A549 (cell line): ENCODE results near the gene ORC1. TPM values are rescaled to one million over a fixed set of nuclear protein-coding genes. Genes with fewer than 3 reads are reported as not detected.

Experiments used
- ATAC-seq, 2 experiments: fragments of 200-7000 bp in 1 of 2; fragments of >200 bp in 1 of 2; cut with Nextera tagmentation in 1 of 2; cut with Tn5 transposase in 1 of 2; 3 replicates each; pipeline versions ENCODE4 v1.8.0 to v1.9.1; 2018 to 2020; ENCODE audit warnings: mild to moderate bottlenecking in 1 of 2, moderate library complexity in 1 of 2
- CTCF ChIA-PET: fragments of 300-600 bp; sonication (Branson Sonifier 250); formaldehyde crosslinking; extraction: SDS; loops from one replicate; lab custom pipeline; 2021; ENCODE audit warnings: antibody characterized with exemption, inconsistent platforms; lab: Yijun Ruan, JAX
- POLR2A ChIA-PET: fragments of 350-600 bp; formaldehyde crosslinking; extraction: SDS; loops from one replicate; lab custom pipeline; 2021; ENCODE audit warnings: antibody characterized with exemption, inconsistent platforms; lab: Yijun Ruan, JAX
- DNase-seq, 2 experiments: peaks; one replicate each; pipeline versions ENCODE4 v3.0.0 to v3.0.0-alpha.2; 2011 to 2016; ENCODE audit warnings: low read depth in 1 of 2, low spot score in 1 of 2
- FAIRE-seq: peaks from 2 replicates; lab custom pipeline; 2011; peaks lifted over from hg19 to GRCh38; lab: Jason Lieb, UNC
- H3K27ac ChIP-seq, 2 experiments: fragments of >200 bp; sonication (Bioruptor Twin); formaldehyde crosslinking; 3 replicates each; pipeline ENCODE4 v1.5.1; 2016 to 2017
- H3K4me1 ChIP-seq: fragments of >200 bp; sonication (Bioruptor Twin); formaldehyde crosslinking; 3 replicates; pipeline ENCODE4 v1.6.1; 2016
- H3K4me2 ChIP-seq: fragments of >200 bp; sonication (Bioruptor Twin); formaldehyde crosslinking; 3 replicates; pipeline ENCODE4 v1.6.1; 2016
- H3K4me3 ChIP-seq: fragments of >200 bp; sonication (Bioruptor Twin); formaldehyde crosslinking; 3 replicates; pipeline ENCODE4 v1.5.1; 2016
- H3K9me3 ChIP-seq: fragments of >200 bp; sonication (Bioruptor Twin); formaldehyde crosslinking; 3 replicates; pipeline ENCODE4 v1.6.1; 2016
- CHD2 ChIP-seq: fragments of 150-350 bp; IDR thresholded peaks from 2 replicates; pipeline ENCODE4 v1.6.1; 2014; ENCODE audit warnings: low read length; ENCODE audit not compliant: partially characterized antibody
- CHD4 ChIP-seq: fragments of 200-600 bp; sonication (generic); IDR thresholded peaks from 2 replicates; pipeline ENCODE4 v1.6.1; 2016; ENCODE audit warnings: antibody characterized with exemption, mild to moderate bottlenecking, borderline replicate concordance
- E2F6 ChIP-seq: IDR thresholded peaks from 2 replicates; pipeline ENCODE4 v1.6.1; 2012; ENCODE audit warnings: low read depth, borderline replicate concordance
- EHMT2 ChIP-seq: fragments of 200-600 bp; sonication (generic); IDR thresholded peaks from 2 replicates; pipeline ENCODE4 v1.6.1; 2016; ENCODE audit warnings: antibody characterized with exemption, low read depth, mild to moderate bottlenecking, moderate library complexity
- ELK1 ChIP-seq: fragments of 150-350 bp; IDR thresholded peaks from 2 replicates; pipeline ENCODE4 v1.6.1; 2014; ENCODE audit warnings: low read depth, mild to moderate bottlenecking, low read length
- ESRRA ChIP-seq: fragments of 150-350 bp; IDR thresholded peaks from 2 replicates; pipeline ENCODE4 v1.6.1; 2014; ENCODE audit warnings: mild to moderate bottlenecking, low read length, borderline replicate concordance
- FOSB ChIP-seq: fragments of 250-450 bp; sonication (Bioruptor Pico); IDR thresholded peaks from 2 replicates; pipeline ENCODE4 v1.5.0; 2020; ENCODE audit warnings: mild to moderate bottlenecking, moderate library complexity
- FOXS1 ChIP-seq: fragments of 250-450 bp; sonication (Bioruptor Pico); IDR thresholded peaks from 2 replicates; pipeline ENCODE4 v1.5.0; 2020; ENCODE audit warnings: mild to moderate bottlenecking, moderate library complexity
- GATA3 ChIP-seq: IDR thresholded peaks from 2 replicates; pipeline ENCODE4 v1.6.1; 2012; ENCODE audit warnings: borderline replicate concordance
- HDAC2 ChIP-seq: fragments of 200-600 bp; sonication (generic); IDR thresholded peaks from 2 replicates; pipeline ENCODE4 v1.6.1; 2016
- HMGXB4 ChIP-seq: fragments of 250-450 bp; sonication (Bioruptor Pico); IDR thresholded peaks from 2 replicates; pipeline ENCODE4 v1.5.0; 2021; ENCODE audit warnings: mild to moderate bottlenecking, moderate library complexity, borderline replicate concordance
- HOXA7 ChIP-seq: fragments of 250-450 bp; sonication (Bioruptor Pico); IDR thresholded peaks from 2 replicates; pipeline ENCODE4 v1.5.0; 2020; ENCODE audit warnings: mild to moderate bottlenecking, moderate library complexity
- MAZ ChIP-seq: fragments of 150-350 bp; IDR thresholded peaks from 2 replicates; pipeline ENCODE4 v1.6.1; 2014; ENCODE audit warnings: antibody characterized with exemption, low read depth, low read length, borderline replicate concordance
- NFE2L2 ChIP-seq: fragments of 150-350 bp; conservative IDR thresholded peaks from 2 replicates; pipeline ENCODE4 v1.6.1; 2014; ENCODE audit warnings: low read length
- NPAS2 ChIP-seq: fragments of 250-450 bp; sonication (Bioruptor Pico); IDR thresholded peaks from 2 replicates; pipeline ENCODE4 v1.8.0; 2022; ENCODE audit warnings: mild to moderate bottlenecking, moderate library complexity, borderline replicate concordance
- NR3C1 ChIP-seq: fragments of >200 bp; sonication (Bioruptor Twin); formaldehyde crosslinking; IDR thresholded peaks from 3 replicates; pipeline ENCODE4 v1.6.1; 2017
- POLR2AphosphoS2 ChIP-seq: conservative IDR thresholded peaks from 2 replicates; pipeline ENCODE4 v1.6.1; 2012; ENCODE audit warnings: low read length, improper control_type of control experiment, inconsistent platforms
- RCOR1 ChIP-seq: fragments of 150-350 bp; IDR thresholded peaks from 2 replicates; pipeline ENCODE4 v1.6.1; 2014; ENCODE audit warnings: antibody characterized with exemption, low read length, low read depth
- REST ChIP-seq: fragments of 200-600 bp; sonication (generic); IDR thresholded peaks from 2 replicates; pipeline ENCODE4 v1.6.1; 2016; ENCODE audit warnings: antibody characterized with exemption, mild to moderate bottlenecking, moderate library complexity
- RNF2 ChIP-seq: fragments of 200-600 bp; sonication (generic); IDR thresholded peaks from 2 replicates; pipeline ENCODE4 v1.6.1; 2016; ENCODE audit warnings: low read depth, mild to moderate bottlenecking, antibody characterized with exemption, moderate library complexity, borderline replicate concordance
- SMC3 ChIP-seq: fragments of >200 bp; sonication (Bioruptor Twin); formaldehyde crosslinking; IDR thresholded peaks from 3 replicates; pipeline ENCODE4 v1.6.1; 2018; ENCODE audit warnings: inconsistent platforms
- ZFP36 ChIP-seq: fragments of 450-650 bp; IDR thresholded peaks from 2 replicates; pipeline ENCODE4 v1.6.1; 2014; ENCODE audit warnings: borderline replicate concordance; ENCODE audit not compliant: partially characterized antibody
- ZNF302 ChIP-seq: fragments of 250-450 bp; sonication (Bioruptor Pico); IDR thresholded peaks from 2 replicates; pipeline ENCODE4 v1.9.0; 2021; ENCODE audit warnings: inconsistent platforms, mild to moderate bottlenecking, moderate library complexity
- ZSCAN20 ChIP-seq: fragments of 250-450 bp; sonication (Bioruptor Pico); IDR thresholded peaks from 2 replicates; pipeline ENCODE4 v1.8.0; 2022; ENCODE audit warnings: mild to moderate bottlenecking, moderate library complexity
- WGBS: methylation state at CpG from one replicate; pipeline ENCODE4 v1.1.6; 2017; ENCODE audit errors: missing lambda C conversion rate; 5-methylcytosine and 5-hydroxymethylcytosine counted together
- polyA plus RNA-seq, 4 experiments: library from polyadenylated mRNA; depleted of rRNA in 3 of 4; stranded (reverse); fragments of >200 nt; fragmentation: RNase III in 1 of 4; extraction: RNeasy Plus Mini Kit Qiagen cat#74134 plus additional on column Dnase treatment in 1 of 4; gene quantifications; 2 replicates in 3 of 4; 3 replicates in 1 of 4; pipeline ENCODE4 v1.2.3, GENCODE V29; 2011 to 2017
- TF ChIP-seq, protein P1 (sequence below): fragments of 250-450 bp; sonication (Bioruptor Pico); IDR thresholded peaks from 2 replicates; pipeline ENCODE4 v1.5.0; 2020; ENCODE audit warnings: low read depth, mild to moderate bottlenecking, moderate library complexity
- TF ChIP-seq, protein P2 (sequence below): IDR thresholded peaks from 2 replicates; pipeline ENCODE4 v1.6.1; 2012

Gene ORC1
- polyA plus RNA-seq, 2 of the 4 experiments (the other 2 are of a cell fraction): 18.9 to 19.1 TPM

- no peaks in the 10 kb centered on the region for H3K4me1 ChIP-seq
- H3K9me3 ChIP-seq: no peaks in the 10 kb centered on the region
- POLR2A ChIA-PET: no interaction called here
- TF ChIP-seq CHD2 (no peak), CHD4 (no peak), FOSB (CRISPR knock-in tag) (no peak), GATA3 (no peak), RCOR1 (no peak), ZFP36 (no peak), NR3C1 (no peak), ZSCAN20 (CRISPR knock-in tag) (no peak), NPAS2 (CRISPR knock-in tag) (no peak), POLR2AphosphoS2 (no peak), ESRRA (no peak), EHMT2 (no peak), HMGXB4 (CRISPR knock-in tag) (no peak), FOXS1 (no peak), E2F6 (no peak), NFE2L2 (no peak), SMC3 (no peak), REST (no peak)
- TF ChIP-seq, protein P1, sequence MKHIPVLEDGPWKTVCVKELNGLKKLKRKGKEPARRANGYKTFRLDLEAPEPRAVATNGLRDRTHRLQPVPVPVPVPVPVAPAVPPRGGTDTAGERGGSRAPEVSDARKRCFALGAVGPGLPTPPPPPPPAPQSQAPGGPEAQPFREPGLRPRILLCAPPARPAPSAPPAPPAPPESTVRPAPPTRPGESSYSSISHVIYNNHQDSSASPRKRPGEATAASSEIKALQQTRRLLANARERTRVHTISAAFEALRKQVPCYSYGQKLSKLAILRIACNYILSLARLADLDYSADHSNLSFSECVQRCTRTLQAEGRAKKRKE: no peak
- TF ChIP-seq, all 56 proteins: peak for 0
- 87% methylated on average over 3 of the region's 3 CpGs for WGBS
- no peak for FAIRE-seq
- Histone ChIP-seq H3K27ac (no peak overlapping the region), H3K4me3 (no peak overlapping the region), H3K4me2 (no peak overlapping the region)
- CTCF ChIA-PET: interaction anchor here (0.9 kb wide), 1 partner anchor 10 kb away, joined by 3 read pairs; no protein-coding TSS in a partner anchor
- DNase-seq: no peak
- ATAC-seq: no peak
Measured at GRCh38 chr1:52343979-52344378, 60.2 kb downstream of the ORC1 start.

DNA sequence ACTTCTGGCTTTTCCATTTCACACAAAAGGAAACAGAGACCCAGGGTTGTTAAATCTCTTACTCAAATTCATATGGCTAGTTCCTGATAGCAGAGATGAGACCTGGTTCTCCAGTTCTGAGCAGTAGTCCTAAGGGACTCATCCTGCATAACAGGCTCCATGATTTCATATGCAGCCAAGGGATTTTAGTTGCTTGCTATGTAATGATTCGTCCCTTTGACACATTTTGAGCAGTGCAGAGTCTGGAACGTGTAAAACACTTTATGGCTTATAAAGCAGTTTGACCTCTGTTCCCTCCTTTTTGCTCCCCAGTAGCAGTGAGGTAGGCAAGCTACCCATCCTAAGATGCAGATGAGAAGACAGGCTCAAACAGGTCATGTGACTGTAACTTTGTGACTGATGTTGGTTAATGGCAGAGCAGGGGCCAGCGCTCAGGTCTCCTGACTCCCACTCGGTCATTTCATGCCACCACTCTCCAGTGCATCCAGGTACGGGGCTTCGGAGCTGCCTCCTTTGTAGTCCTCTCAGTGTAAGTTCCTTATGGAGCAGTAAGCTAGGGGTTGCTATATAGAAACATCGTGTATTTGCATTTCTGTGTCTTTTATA lies 62.5 kb downstream of the ORC1 start:
- WGBS: 87% methylated on average over 6 of the region's 7 CpGs
- Histone ChIP-seq H3K9me3 (no peaks in the 10 kb centered on the region), H3K27ac (no peak overlapping the region), H3K4me2 (no peak overlapping the region), H3K4me1 (no peaks in the 10 kb centered on the region), H3K4me3 (no peak overlapping the region)
- ChIA-PET CTCF (interaction anchor here (1.1 kb wide), 1 partner anchor 10 kb away, joined by 3 read pairs; no protein-coding TSS in a partner anchor), POLR2A (interaction anchor here (0.5 kb wide), 1 partner anchor 211 kb away, joined by 3 read pairs; the partner anchor contains the start of gene TUT4)
- DNase-seq (no peak), FAIRE-seq (no peak), ATAC-seq (no peak)
- TF ChIP-seq ZSCAN20 (CRISPR knock-in tag): no peak
- TF ChIP-seq NFE2L2: no peak
- no peak for TF ChIP-seq ZNF302 (CRISPR knock-in tag)
- no peak for TF ChIP-seq RCOR1
- TF ChIP-seq, protein P1: no peak
- no peak for TF ChIP-seq MAZ
- no peak for TF ChIP-seq HOXA7 (CRISPR knock-in tag)
- TF ChIP-seq ELK1: no peak
- TF ChIP-seq, protein P2, sequence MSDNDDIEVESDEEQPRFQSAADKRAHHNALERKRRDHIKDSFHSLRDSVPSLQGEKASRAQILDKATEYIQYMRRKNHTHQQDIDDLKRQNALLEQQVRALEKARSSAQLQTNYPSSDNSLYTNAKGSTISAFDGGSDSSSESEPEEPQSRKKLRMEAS: no peak
- TF ChIP-seq HDAC2: no peak
- TF ChIP-seq FOXS1: no peak
- TF ChIP-seq RNF2: no peak
